Mammary epithelial cell (primary cell): Measurements from ENCODE around the gene OCA2.

Experiments used
- EZH2 ChIP-seq: IDR thresholded peaks from 2 replicates; pipeline ENCODE4 v1.6.1; 2012; ENCODE audit warnings: low read length, inconsistent platforms, borderline replicate concordance
- TF ChIP-seq, protein P1 (sequence below), 2 donors: IDR thresholded peaks in 1 of 2; conservative IDR thresholded peaks in 1 of 2; 2 replicates each; pipeline ENCODE4 v1.5.1; 2011 to 2012; ENCODE audit warnings: inconsistent platforms in 2 of 2, low read length in 2 of 2, mild to moderate bottlenecking in 2 of 2, control low read depth in 1 of 2, low read depth in 1 of 2; ENCODE audit not compliant: insufficient read depth in 1 of 2; ENCODE audit errors: extremely low read depth in 1 of 2

DNA sequence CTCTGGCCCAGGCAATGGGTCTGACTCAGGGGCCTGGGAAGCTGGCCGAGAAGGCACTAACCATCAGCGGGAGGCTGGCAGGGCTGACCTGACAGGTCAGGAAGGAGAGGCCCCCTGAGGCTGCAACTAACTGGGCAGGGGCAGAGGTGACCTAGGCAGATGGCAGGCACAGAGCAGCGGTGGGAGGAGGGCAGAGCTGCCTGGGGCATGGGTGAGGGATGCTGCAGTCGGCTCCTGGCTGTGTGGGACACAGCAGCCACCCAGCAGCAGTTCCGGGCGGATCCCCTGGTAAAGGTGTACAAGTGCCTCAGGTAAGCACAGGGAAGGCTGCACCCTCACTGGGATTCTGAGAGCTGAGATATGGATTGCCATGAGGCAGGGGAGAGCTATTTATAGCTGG lies 236.1 kb downstream of the OCA2 start:
- TF ChIP-seq, protein P1, sequence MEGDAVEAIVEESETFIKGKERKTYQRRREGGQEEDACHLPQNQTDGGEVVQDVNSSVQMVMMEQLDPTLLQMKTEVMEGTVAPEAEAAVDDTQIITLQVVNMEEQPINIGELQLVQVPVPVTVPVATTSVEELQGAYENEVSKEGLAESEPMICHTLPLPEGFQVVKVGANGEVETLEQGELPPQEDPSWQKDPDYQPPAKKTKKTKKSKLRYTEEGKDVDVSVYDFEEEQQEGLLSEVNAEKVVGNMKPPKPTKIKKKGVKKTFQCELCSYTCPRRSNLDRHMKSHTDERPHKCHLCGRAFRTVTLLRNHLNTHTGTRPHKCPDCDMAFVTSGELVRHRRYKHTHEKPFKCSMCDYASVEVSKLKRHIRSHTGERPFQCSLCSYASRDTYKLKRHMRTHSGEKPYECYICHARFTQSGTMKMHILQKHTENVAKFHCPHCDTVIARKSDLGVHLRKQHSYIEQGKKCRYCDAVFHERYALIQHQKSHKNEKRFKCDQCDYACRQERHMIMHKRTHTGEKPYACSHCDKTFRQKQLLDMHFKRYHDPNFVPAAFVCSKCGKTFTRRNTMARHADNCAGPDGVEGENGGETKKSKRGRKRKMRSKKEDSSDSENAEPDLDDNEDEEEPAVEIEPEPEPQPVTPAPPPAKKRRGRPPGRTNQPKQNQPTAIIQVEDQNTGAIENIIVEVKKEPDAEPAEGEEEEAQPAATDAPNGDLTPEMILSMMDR (conservative IDR thresholded peaks at IDR 0.05 in 1 of 2, IDR thresholded peaks at IDR 0.05 in 1 of 2; ENCODE audit: extremely low read depth in 1 of 2, insufficient read depth in 1 of 2, low read depth in 1 of 2, low read length in 2 of 2) = no peak
- TF ChIP-seq EZH2 = no peak
